Omental fat pad (tissue), 4 donors: ENCODE data around the gene RPLP1. TPM values are rescaled to one million over a fixed set of nuclear protein-coding genes. Genes with fewer than 3 reads are reported as not detected.
A peak's percentile ranks its signal among the peaks of the same experiment; 100 is the strongest.

Experiments used
- ATAC-seq: fragments of 150-250 bp; one replicate; pipeline ENCODE4 v1.9.1; 2016; ENCODE audit warnings: mild to moderate bottlenecking, moderate library complexity; ENCODE audit not compliant: low FRiP score
- DNase-seq: peaks from one replicate; pipeline ENCODE4 v3.0.0-alpha.2; 2019; ENCODE audit warnings: low spot score
- total RNA-seq, 4 donors: library from RNA; depleted of rRNA; stranded (reverse); fragments of >200 nt; gene quantifications; one replicate each; pipeline ENCODE4 v1.1.0, GENCODE V29; 2016
- TF ChIP-seq, protein P1 (sequence below), 3 donors: fragments of 450-650 bp; IDR thresholded peaks; one replicate each; pipeline ENCODE4 v1.5.1; 2016 to 2017; ENCODE audit warnings: antibody characterized with exemption in 3 of 3, mild to moderate bottlenecking in 3 of 3, moderate library complexity in 2 of 3

The RPLP1 gene
- total RNA-seq, 4 donors from 2014 or later: 539 to 795 (median 579) TPM

DNA sequence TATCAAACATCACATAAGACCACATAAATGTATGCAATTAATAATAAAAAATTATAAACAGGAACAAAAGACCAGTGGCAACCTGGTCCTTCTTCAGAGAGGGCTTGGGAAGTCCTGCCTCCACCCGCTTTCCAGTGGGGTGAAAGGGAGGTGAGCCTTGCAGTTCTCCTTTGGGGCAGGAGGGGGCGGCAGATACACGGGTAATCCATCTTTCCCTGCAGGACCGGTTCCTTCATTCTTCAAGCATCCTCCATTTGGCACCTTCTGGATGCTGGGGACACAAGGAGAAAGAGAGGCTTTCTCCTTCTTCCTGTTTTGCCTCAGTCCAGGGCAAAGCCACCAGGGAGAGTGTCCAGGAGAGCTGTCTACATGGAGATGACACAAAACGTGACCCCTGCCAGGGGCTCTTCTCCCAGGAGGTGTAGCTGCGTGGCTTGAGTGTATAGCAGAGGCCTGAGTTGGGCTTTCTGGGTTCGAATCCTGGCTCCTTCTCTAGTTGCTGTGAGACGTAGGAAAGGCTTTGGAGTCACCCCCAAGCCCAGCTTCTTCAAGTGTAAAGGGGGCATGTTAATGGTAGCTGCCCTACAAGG is 23.2 kb downstream of the RPLP1 start:
- peak; percentile 73 for DNase-seq
- TF ChIP-seq, protein P1, sequence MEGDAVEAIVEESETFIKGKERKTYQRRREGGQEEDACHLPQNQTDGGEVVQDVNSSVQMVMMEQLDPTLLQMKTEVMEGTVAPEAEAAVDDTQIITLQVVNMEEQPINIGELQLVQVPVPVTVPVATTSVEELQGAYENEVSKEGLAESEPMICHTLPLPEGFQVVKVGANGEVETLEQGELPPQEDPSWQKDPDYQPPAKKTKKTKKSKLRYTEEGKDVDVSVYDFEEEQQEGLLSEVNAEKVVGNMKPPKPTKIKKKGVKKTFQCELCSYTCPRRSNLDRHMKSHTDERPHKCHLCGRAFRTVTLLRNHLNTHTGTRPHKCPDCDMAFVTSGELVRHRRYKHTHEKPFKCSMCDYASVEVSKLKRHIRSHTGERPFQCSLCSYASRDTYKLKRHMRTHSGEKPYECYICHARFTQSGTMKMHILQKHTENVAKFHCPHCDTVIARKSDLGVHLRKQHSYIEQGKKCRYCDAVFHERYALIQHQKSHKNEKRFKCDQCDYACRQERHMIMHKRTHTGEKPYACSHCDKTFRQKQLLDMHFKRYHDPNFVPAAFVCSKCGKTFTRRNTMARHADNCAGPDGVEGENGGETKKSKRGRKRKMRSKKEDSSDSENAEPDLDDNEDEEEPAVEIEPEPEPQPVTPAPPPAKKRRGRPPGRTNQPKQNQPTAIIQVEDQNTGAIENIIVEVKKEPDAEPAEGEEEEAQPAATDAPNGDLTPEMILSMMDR (IDR thresholded peaks at IDR 0.05): peak in 1 of 3 donors; percentile 81
- ATAC-seq: peak; percentile 78

DNA sequence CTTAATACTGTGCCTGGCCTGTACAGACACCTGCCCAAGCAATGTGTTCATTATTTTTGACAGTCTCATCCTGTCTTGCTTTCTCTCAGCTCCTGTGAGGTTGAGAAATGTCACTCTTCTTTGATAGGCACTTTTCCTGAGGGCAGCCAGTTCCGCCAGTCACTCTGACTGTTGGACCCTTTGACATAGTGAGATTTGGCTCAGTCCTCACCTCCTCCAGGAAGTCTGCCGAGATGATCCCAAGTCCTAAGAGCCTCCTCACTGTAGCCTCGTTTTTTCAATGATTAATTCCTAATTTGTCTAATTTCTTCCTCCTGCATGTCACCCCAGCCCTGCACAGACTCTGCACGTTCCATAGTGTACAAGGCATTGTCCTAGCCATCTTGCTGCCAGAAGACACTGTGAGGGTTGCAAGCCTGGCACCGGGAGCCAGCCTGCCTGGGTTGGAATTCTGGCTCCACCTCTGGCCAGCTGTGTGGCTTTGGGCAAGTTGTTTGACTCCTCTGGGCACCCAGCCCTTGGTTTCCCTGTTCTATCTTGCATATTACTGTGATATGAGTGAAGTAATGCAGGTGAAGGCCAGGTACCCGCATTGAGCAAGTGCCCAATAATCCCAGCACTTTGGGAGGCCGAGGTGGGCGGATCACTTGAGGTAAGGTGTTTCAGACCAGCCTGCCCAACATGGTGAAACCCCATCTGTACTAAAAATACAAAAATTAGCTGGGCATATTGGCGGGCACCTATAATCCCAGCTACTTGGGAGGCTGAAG is 24.3 kb downstream of the RPLP1 start:
- TF ChIP-seq, protein P1 (IDR thresholded peaks at IDR 0.05): no peak
- DNase-seq (no peak), ATAC-seq (no peak)

DNA sequence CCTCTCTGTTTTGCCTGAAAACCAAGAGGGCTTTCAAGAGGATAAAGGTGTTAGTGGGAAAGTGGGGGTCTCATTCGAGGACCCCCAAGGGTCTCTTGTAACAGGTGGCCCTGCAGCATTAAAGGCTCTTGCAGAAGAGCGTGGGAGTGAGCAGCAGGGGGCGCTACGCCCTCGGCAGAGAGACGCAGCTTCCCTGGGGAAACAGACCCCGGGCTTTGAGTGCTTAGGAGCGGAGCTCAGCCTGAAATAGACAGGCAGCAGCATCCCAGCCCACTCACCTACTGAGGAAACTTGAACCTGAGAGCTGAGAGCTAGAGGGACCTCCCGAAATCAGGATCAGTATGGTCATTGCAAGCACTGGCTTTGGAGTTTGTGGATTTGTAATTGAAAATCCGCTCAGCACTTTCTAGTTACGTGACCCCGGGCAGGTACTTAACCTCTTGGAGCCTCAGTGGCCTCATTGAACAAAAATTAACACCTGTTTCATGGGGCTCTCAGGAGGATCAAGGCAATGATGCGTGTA is 25.7 kb downstream of the RPLP1 start:
- ATAC-seq: no peak

DNA sequence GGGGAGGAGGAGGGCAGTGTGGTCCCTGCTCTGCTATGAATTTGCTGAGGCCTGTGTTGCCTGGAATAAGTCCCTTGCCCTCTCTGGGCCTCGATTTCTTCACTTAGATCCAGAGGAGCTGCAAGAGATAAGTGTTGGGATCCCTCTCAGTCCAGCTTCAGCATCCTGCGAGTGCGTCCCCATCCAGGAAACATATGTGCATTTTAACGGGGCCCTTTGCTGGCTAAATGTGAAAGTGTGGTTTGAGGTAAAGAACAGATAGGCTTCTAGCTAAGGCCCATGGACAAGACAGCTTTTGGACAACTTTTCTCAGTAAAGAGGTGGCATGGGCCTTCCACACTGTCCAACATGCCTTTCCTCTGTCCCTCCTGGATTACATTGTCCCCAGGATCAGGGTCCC is 26.5 kb downstream of the RPLP1 start:
- TF ChIP-seq, protein P1 (IDR thresholded peaks at IDR 0.05): no peak
- no peak for DNase-seq
- ATAC-seq: no peak

More for the DNA sequence above, 25.7 kb downstream of the RPLP1 start:
- TF ChIP-seq, protein P1 (IDR thresholded peaks at IDR 0.05): peak in 1 of 3 donors; percentile 6
- no peak for DNase-seq

DNA sequence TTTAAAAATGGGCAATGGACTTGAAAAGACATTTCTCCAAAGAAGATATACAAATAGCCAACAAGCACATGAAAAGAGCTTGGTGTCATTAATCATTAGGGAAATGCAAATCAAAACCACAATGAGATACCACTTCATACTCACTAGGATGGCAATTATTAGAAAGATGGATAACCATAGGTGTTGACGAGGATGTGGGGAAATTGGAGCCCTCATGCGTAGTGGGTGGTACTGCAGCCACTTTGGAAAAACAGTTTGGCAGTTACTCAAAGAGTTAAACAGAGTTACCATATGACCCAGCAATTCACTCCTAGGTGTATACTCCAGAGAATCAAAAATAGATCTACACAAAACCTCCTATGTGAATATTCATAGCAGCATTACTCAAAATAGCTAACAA is 27.4 kb downstream of the RPLP1 start:
- TF ChIP-seq, protein P1 (IDR thresholded peaks at IDR 0.05): no peak
- DNase-seq (no peak), ATAC-seq (no peak)

DNA sequence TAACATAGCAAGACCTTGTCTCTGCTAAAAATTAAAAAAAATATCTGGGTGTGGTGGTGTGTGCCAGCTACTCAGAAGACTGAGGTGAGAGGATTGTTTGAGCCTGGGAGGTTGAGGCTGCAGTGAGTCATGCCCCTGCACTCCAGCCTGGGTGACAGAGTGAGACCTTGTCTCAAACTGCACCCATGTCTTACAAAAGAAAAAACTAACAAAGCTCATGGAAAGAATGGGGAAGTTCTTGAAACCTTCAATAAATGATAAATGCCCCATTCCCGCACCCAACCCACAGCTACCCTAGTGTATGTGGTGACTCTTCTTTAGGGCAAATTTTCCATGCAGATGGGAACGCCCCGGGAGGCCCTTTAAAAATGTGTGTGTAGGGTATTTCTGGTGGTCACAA is 28.3 kb downstream of the RPLP1 start:
- DNase-seq (no peak), ATAC-seq (no peak)
- TF ChIP-seq, protein P1 (IDR thresholded peaks at IDR 0.05): no peak
